NK-92 treated with Interleukin-12 subunit alpha and Interleukin-12 subunit beta, amount 100 ng/mL, for 24 hours (cell line): ENCODE results near the gene PICALM.

Experiments
- DNase-seq: peaks from one replicate; lab custom pipeline; 2025; lab: John Stamatoyannopoulos, UW

Gene PICALM

GRCh38 chr11:86047275-86047991, 21.5 kb downstream of the PICALM start:
- DNase-seq, result peak; percentile 14

- DNase-seq, result no peak
Measured at GRCh38 chr11:86046116-86046515, 22.8 kb downstream of the PICALM start.

GRCh38 chr11:86043765-86044503, 24.9 kb downstream of the PICALM start:
- no peak for DNase-seq

DNA sequence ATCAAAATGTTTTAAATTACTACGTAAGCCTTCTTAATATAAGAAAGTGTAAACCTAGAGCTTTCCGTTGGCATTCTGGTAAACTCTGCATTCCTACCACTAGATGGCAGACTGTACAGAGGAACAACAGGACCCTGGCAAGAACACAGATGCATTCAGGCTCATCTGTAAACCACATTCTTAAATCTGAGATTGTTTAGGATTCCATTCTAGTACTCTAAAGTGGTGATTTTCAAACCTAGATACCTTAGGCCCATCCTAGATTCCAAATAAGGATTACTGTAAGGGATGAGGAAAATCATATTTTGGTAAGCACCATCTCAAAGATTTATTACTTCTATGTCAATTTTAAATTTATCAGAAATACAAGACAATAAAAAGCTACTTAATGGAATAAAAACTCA, 26.9 kb downstream of the PICALM start:
- DNase-seq, result peak; percentile 11

GRCh38 chr11:86040919-86041850, 27.7 kb downstream of the PICALM start:
- DNase-seq, result no peak

GRCh38 chr11:86039094-86039493, 29.8 kb downstream of the PICALM start:
- DNase-seq, result no peak

DNA sequence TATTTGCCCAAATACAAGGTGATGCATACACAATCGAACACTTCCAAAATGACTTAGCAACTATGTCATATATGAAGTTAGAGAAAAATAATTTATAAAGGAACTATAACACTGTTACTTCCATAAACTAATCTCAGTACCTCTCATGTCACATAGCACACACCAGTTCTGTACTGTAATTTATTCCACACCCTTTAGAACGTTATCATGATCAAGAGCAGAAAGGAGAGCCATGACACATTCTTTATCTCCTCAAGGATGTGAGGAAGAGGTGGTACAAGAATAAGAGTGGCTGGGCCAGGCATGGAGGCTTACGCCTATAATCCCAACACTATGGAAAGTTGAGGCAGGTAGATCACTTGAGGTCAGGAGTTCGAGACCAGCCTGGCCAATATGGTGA, 31.1 kb downstream of the PICALM start:
- no peak for DNase-seq

DNA sequence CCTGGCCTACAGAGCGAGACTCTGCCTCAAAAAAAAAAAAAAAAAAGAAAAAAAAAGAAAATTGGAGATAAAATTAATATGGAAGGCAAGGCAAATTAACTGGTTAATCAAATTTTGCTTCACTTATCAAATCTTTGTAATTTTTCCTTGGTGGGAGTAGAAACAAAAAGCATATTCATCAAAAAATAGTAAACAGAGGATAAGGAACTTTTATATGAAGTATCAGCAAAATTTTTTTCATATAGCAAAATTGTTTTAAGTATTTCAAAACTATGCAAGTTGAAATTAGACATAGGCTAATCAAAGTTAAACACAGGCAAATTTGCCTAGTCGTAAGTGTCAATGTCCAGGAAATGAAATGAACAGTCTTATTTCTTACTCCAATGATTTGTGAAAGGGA, 33.0 kb downstream of the PICALM start:
- no peak for DNase-seq

DNA sequence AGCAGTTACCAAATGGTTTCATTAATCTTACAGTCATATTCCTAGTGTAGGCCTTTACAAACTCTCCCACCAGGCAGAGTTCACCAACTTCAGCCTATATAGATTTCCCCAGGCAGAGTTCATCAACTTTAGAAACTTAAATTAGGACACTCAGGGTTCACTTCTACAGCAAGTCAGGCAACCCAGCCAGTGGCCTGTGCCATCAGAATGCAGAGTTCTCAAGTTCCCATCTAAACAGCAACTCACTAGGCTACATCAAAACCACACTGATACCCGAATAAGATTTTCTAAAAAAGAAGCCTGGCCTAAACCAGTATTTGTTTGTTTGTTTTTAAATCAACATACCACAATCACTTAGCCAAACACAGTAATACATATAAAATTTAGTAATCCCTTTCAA, 33.7 kb downstream of the PICALM start:
- no peak for DNase-seq

DNA sequence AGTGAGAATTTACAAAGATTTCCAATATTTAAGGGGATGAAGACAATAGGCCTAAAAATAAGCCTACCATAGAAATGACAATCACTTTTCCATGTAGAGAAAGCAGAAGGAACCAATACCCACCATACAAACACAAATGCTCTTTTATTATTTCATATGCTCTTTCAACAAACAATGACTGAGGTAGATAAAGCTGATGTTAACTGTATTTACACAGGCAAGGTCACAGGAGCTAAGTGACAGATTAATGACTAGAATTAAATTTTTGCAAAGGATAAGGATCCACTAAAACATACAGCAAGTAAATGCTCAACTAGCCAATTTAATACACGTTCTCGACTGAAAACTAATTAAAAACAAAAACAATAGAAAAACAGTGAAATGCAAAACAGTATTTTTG, 34.2 kb downstream of the PICALM start:
- DNase-seq, result no peak

DNA sequence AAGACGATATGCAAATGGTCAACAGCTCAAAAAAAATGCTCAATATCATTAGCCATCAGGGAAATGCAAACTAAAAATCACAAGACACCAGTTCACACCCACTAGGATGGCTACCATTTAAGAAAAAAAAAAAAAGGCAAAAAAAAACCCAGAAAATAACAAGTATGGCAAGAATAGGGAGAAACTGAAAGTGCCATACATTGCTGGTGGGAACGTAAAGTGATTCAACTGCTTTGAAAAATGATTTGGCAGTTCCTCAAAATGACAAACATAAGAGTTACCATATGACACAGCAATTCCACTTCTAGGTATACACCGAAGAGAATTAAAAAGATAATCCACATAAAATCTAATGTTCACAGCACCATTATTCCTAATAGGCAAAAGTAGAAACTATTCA, 47.5 kb downstream of the PICALM start:
- no peak for DNase-seq

GRCh38 chr11:86018249-86018648, 50.6 kb downstream of the PICALM start:
- DNase-seq, result no peak

GRCh38 chr11:86016451-86016850, 52.4 kb downstream of the PICALM start:
- DNase-seq, result no peak

DNA sequence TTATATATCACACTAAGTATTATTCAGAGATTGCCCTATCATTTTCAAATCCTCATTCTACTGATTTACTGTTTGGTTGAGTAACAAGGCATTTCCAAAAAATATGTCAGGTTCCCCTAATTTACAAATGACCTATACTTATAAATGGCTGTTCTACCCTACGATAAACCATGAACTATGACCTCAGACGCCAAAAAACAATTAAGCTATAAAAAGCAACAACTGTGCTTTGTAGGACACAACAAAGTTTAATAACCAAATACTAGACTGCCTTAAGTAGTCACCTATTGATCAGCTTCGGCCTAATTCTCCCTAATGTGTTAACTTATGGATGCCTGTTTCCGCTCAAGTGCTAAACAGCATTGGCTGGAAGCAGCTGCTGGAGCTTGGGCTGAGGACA, 53.2 kb downstream of the PICALM start:
- no peak for DNase-seq

DNA sequence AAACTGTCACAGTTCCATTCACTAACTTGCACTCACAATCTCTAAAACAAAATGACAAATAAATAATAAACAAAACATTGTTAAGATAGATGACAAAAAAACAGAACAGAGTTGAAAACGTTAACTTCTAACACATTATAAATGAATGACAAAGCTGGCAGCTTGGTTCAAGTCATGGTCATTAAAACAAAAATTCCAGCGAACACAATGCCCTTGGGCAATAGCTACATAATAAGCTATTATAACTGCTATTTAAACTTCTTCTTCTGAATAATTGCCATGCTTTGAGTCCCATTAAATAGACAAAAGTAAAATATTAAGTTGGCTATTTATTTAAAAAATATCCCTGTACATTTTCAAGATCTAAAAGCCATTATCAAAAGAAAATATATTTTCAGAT, 54.7 kb downstream of the PICALM start:
- no peak for DNase-seq

DNA sequence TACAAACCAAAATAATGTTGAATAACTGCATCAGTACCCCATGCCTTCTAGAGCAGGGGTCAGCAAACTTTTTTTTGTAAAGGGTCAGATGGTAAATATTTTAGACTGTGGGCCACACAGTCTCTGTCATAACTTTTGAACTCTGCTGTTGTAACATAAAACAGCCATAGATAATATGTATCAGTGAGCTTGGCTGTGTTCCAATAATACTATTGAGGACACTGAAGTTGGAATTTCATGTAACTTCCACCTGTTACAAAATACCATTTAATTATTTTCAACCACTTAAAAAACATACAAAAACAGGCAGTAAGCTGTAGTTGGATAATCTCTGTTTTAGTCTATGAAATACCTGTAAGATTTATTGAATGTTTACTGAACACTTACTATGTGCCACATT, 55.2 kb downstream of the PICALM start:
- DNase-seq, result no peak

DNA sequence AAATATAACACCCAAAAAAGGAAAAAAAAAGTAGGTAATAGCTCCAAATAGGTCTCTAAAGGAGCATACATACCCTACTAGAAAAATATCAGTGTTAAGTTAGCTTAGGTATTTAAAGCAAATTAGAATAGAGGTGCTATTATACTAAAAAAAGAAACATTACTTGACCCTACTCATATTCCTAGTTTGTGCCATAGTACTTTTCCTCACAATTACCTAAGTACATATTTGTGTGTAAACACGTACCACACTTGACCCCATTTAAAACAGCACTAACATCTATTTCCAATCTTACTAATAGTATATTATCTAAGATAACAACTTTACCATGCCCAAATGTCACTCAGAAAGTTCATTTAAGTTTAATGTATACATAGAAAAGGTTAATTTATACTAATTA, 57.7 kb downstream of the PICALM start:
- DNase-seq, result no peak

GRCh38 chr11:86003654-86004053, 65.2 kb downstream of the PICALM start:
- no peak for DNase-seq

DNA sequence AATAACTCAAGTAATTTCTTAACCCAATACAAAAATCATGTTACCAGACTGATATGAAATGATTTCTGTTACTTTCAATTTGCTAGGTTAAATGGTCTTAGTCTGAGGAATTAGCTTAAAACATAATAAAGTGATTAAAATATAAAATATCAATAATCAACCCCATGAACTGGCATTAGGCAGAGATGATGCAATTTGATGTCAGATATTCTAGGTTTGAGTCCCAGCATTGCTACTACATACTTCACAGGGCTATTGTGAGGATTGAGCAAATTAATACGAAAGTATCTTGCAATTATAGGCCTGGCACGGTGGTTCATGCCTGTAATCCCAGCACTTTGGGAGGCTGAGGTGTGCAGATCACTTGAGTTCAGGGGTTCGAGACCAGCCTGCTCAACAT, 66.5 kb downstream of the PICALM start:
- DNase-seq, result no peak

- no peak for DNase-seq
Measured at GRCh38 chr11:85991508-85991907, 77.4 kb downstream of the PICALM start.

DNA sequence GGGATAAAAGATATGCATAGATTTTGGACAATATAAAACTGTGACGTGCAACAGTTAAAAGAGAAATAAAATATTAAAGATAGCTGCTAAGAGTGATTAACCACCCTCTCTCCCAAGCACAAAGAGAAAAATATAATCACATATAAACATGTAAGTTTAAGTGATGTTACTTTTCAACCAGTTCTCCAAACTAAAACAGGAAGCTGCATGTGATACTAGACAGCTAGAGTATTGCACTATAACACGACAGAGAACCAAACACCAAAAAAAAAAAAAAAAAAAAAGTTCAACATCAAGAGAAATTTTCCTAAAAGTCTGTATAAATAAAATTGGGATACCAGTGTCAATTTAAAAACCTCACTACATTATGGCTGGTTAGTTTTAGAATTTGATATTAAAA, 79.1 kb downstream of the PICALM start:
- DNase-seq, result no peak

- DNase-seq, result no peak
Measured at GRCh38 chr11:85988780-85989179, 80.1 kb downstream of the PICALM start.

GRCh38 chr11:85977751-85978160, 91.1 kb downstream of the PICALM start:
- DNase-seq, result no peak
